Fibroblast of lung (primary cell): Measurements from ENCODE around the gene OR2T10. TPM values are rescaled to one million over a fixed set of nuclear protein-coding genes. Genes with fewer than 3 reads are reported as not detected.

Experiments used
- DNase-seq, 2 donors: peaks; one replicate each; pipeline versions ENCODE4 v3.0.0 to v3.0.0-alpha.2; 2010; ENCODE audit warnings: low read depth in 2 of 2
- H2AFZ ChIP-seq: 2 replicates; pipeline ENCODE4 v1.5.1; 2012; ENCODE audit warnings: low read length, control low read depth, inconsistent platforms
- H3K27ac ChIP-seq: 2 replicates; pipeline ENCODE4 v1.5.1; 2011; ENCODE audit warnings: low read length, control low read depth; ENCODE audit not compliant: insufficient read depth
- H3K27me3 ChIP-seq: 2 replicates; pipeline ENCODE4 v1.5.1; 2011; ENCODE audit warnings: mild to moderate bottlenecking, low read length; ENCODE audit not compliant: control insufficient read depth, insufficient read depth
- H3K36me3 ChIP-seq: 2 replicates; pipeline ENCODE4 v1.5.1; 2011; ENCODE audit warnings: low read length; ENCODE audit not compliant: control insufficient read depth, insufficient read depth
- H3K4me1 ChIP-seq: 2 replicates; pipeline ENCODE4 v1.5.1; 2011; ENCODE audit warnings: low read length; ENCODE audit not compliant: control insufficient read depth, insufficient read depth; ENCODE audit errors: extremely low read depth
- H3K4me2 ChIP-seq: 2 replicates; pipeline ENCODE4 v1.5.1; 2011; ENCODE audit warnings: low read length, control low read depth; ENCODE audit not compliant: insufficient read depth; ENCODE audit errors: extremely low read depth
- H3K4me3 ChIP-seq, 4 experiments: fragments of 200-600 bp in 1 of 4; sonication (generic) in 1 of 4; replicated peaks in 1 of 4; 2 replicates each; pipeline ENCODE4 v1.5.1; 2011 to 2016; ENCODE audit warnings: low read length in 4 of 4, low read depth in 3 of 4, mild to moderate bottlenecking in 3 of 4, control low read depth in 2 of 4, inconsistent platforms in 1 of 4, mixed read lengths in 1 of 4; ENCODE audit not compliant: insufficient read depth in 1 of 4; ENCODE audit errors: control extremely low read depth in 1 of 4
- H3K79me2 ChIP-seq: 2 replicates; pipeline ENCODE4 v1.5.1; 2012; ENCODE audit warnings: mild to moderate bottlenecking, low read length, inconsistent platforms; ENCODE audit not compliant: control insufficient read depth, insufficient read depth
- H3K9ac ChIP-seq: 2 replicates; pipeline ENCODE4 v1.5.1; 2011; ENCODE audit warnings: mild to moderate bottlenecking, low read length, control low read depth; ENCODE audit not compliant: insufficient read depth
- H3K9me3 ChIP-seq: 2 replicates; pipeline ENCODE4 v1.5.1; 2012; ENCODE audit warnings: low read depth, low read length; ENCODE audit not compliant: control insufficient read depth, insufficient read depth
- H4K20me1 ChIP-seq: 2 replicates; pipeline ENCODE4 v1.5.1; 2011; ENCODE audit warnings: low read length; ENCODE audit not compliant: control insufficient read depth, insufficient read depth; ENCODE audit errors: extremely low read depth
- CTCF ChIP-seq, 2 donors: IDR thresholded peaks in 1 of 2; conservative IDR thresholded peaks in 1 of 2; 1 replicate in 1 of 2; 2 replicates in 1 of 2; pipeline ENCODE4 v1.5.1; 2011 to 2012; ENCODE audit warnings: low read length in 2 of 2, control low read depth in 1 of 2, inconsistent platforms in 1 of 2, low read depth in 1 of 2, mild to moderate bottlenecking in 1 of 2
- EZH2 ChIP-seq: IDR thresholded peaks from 2 replicates; pipeline ENCODE4 v1.5.1; 2012; ENCODE audit warnings: low read length, control low read depth, mild to moderate bottlenecking; ENCODE audit errors: missing control alignments
- polyA plus RNA-seq, 2 donors: library from polyadenylated mRNA; depleted of rRNA in 1 of 2; stranded (reverse) in 1 of 2; unstranded in 1 of 2; fragments of >200 nt; gene quantifications; 2 replicates each; pipeline ENCODE4 v1.2.1, GENCODE V29; 2011 to 2012; ENCODE audit warnings: missing spikeins in 1 of 2
- total RNA-seq: library from RNA; depleted of rRNA; stranded (reverse); fragments of >200 nt; gene quantifications from 2 replicates; pipeline ENCODE4 v1.2.1, GENCODE V29; 2014

OR2T10 gene
- total and polyA plus RNA-seq, 2 donors (not counting 1 experiment from before 2014, with no cell fraction given), result not detected

DNA sequence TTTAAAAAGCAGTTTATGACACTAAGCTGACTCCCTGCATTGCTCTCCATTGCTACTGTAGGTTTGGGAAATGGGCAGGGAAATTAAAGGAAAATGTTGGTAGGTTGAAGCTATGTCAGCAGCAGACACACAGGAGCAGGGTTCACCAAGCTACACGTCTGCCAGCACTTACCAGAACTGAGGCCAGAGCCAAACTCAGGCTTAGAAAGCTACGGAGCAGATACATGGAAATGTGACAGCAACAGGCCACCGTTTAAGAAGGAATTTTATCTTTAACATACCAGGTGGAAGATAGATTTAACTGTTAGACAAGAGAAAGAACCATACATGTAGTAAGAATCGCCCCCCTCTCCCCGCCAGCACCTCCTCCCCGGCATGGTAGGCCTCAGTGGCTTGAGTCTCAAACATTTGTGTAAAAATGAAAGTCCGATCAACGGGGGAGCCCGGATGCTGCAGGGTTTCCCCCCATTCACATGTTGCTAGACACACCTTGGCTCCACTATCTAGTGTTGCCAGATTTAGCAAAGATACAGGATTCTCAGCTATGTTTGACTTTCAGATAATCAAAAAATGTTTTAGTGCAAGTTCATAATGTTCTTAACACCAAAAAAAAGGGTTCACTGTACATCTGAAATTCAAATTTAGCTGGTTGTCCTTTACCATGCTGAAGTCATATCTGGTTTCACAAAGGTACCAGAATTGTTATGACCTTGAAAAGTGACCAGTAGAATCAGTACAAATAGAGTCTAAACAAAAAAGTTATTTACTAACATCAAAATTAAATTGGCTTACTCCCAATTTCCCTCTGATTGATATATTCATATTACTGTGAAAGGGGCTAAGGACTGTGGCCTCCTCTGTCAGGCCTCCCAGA lies 30.7 kb upstream of the OR2T10 start:
- Histone ChIP-seq H2AFZ (no peak overlapping the region), H3K36me3 (no peaks in the 10 kb centered on the region), H3K4me1 (no peaks in the 10 kb centered on the region), H3K9ac (no peak overlapping the region), H4K20me1 (no peaks in the 10 kb centered on the region), H3K4me3 (no peak overlapping the region), H3K79me2 (no peaks in the 10 kb centered on the region), H3K4me2 (no peak overlapping the region), H3K27me3 (no peaks in the 10 kb centered on the region), H3K27ac (no peak overlapping the region), H3K9me3 (no peaks in the 10 kb centered on the region)
- TF ChIP-seq EZH2 (no peak), CTCF (conservative IDR thresholded peaks at IDR 0.05 in 1 of 2, IDR thresholded peaks at IDR 0.05 in 1 of 2; ENCODE audit: low read depth in 1 of 2, low read length in 2 of 2) (no peak)
- DNase-seq, result no peak

DNA sequence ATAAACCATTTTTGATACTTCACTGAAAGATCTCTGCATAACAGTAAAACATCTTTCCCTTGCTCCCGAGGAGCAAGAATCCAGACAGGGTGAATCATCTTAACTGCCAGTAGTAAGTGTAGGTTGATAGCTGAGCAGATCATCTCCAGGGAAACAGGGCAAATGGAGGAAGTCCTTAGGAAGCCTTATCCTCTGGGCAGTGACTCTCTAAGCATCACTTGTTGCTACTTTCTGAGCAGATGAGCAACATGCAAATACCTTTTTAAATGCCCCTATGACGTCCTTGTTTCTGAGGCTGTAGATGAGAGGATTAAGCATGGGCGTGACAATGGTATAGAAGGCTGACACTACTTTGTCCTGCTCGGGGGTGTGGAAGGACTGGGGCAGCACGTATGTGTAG lies 28.5 kb upstream of the OR2T10 start:
- H4K20me1 ChIP-seq, result no peaks in the 10 kb centered on the region
- no peak overlapping the region for H3K4me2 ChIP-seq
- no peak for TF ChIP-seq CTCF (conservative IDR thresholded peaks at IDR 0.05 in 1 of 2, IDR thresholded peaks at IDR 0.05 in 1 of 2; ENCODE audit: low read depth in 1 of 2, low read length in 2 of 2)
- TF ChIP-seq EZH2, result no peak
- no peaks in the 10 kb centered on the region for H3K27me3 ChIP-seq
- no peak overlapping the region for H3K4me3 ChIP-seq
- no peaks in the 10 kb centered on the region for H3K79me2 ChIP-seq
- H2AFZ ChIP-seq, result no peak overlapping the region
- H3K36me3 ChIP-seq, result no peaks in the 10 kb centered on the region
- no peak for DNase-seq
- no peaks in the 10 kb centered on the region for H3K4me1 ChIP-seq
- no peak overlapping the region for H3K27ac ChIP-seq
- H3K9me3 ChIP-seq, result no peaks in the 10 kb centered on the region
- no peak overlapping the region for H3K9ac ChIP-seq

- H3K4me2 ChIP-seq, result no peak overlapping the region
- H3K9ac ChIP-seq, result no peak overlapping the region
- no peak for TF ChIP-seq EZH2
- TF ChIP-seq CTCF (conservative IDR thresholded peaks at IDR 0.05 in 1 of 2, IDR thresholded peaks at IDR 0.05 in 1 of 2; ENCODE audit: low read depth in 1 of 2, low read length in 2 of 2), result no peak
- no peaks in the 10 kb centered on the region for H3K36me3 ChIP-seq
- H2AFZ ChIP-seq, result no peak overlapping the region
- no peak overlapping the region for H3K4me3 ChIP-seq
- no peaks in the 10 kb centered on the region for H4K20me1 ChIP-seq
- H3K27me3 ChIP-seq, result no peaks in the 10 kb centered on the region
- H3K79me2 ChIP-seq, result no peaks in the 10 kb centered on the region
- no peaks in the 10 kb centered on the region for H3K9me3 ChIP-seq
- no peak for DNase-seq
- H3K27ac ChIP-seq, result no peak overlapping the region
- no peaks in the 10 kb centered on the region for H3K4me1 ChIP-seq
Observed at GRCh38 chr1:248625166-248625565, 27.7 kb upstream of the OR2T10 start.
